ENCODE results near the gene CHAF1A.

Gene CHAF1A

DNA sequence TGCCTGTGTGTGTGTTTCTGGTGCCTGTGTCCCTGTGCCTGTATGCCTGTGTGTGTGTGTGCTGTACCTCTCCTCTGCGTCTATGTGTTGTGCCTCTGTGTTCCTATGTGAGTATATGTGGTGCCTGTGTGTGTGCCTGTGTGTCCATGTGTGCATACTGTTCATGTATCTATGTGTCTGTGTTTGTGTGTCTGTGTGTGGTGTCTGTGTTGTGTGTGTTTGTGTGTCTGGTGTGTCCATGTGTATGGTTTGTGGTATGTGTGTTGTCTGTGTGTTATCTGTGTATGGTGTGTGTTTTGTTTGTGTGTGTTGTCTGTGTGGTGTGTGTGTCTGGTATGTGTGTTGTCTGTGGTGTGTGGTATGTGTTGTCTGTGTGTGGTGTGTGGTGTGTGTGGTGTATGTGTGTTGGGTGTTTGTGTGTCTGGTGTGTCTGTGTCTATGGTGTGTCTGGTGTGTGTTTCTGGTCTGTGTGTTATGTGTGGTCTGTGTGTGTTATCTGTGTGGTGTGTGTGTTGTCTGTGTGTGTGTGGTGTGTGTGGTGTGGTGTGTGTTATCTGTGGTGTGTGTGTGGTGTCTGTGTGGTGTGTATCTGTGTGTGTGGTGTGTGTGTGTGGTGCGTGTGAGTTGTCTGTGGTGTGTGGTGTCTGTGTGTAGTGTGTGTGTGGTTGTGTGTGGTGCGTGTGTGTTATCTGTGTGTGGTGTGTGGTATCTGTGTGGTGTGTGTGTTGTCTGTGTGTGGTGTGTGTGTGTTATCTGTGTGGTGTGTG lies 90.1 kb downstream of the CHAF1A start:
- DNase-seq (ENCODE audit: low read depth, low spot score) = no peak
